Gastroesophageal sphincter (tissue), 3 donors: Measurements from ENCODE around the gene EPHB2.

Source experiments
- CTCF ChIP-seq, 4 experiments: fragments of 200-600 bp in 2 of 4; fragments of 450-650 bp in 2 of 4; sonication (generic) in 1 of 4; IDR thresholded peaks; one replicate each; pipeline ENCODE4 v1.5.1; 2017 to 2019; ENCODE audit warnings: antibody characterized with exemption in 4 of 4, mild to moderate bottlenecking in 2 of 4, moderate library complexity in 2 of 4
- POLR2A ChIP-seq, 2 donors: fragments of 450-650 bp; IDR thresholded peaks; one replicate each; pipeline ENCODE4 v1.6.1; 2017; ENCODE audit warnings: antibody characterized with exemption in 2 of 2, mild to moderate bottlenecking in 2 of 2, moderate library complexity in 1 of 2

- TF ChIP-seq POLR2A (IDR thresholded peaks at IDR 0.05) = no peak
- TF ChIP-seq CTCF (IDR thresholded peaks at IDR 0.05) = no peak
These were observed 45.0 kb downstream of the EPHB2 start for GRCh38 chr1:22755641-22756040.
